H9 (cell line): ENCODE data around the gene NRXN3. TPM values are rescaled to one million over a fixed set of nuclear protein-coding genes. Genes with fewer than 3 reads are reported as not detected.

Experiments used
- DNase-seq: peaks from one replicate; pipeline ENCODE4 v3.0.0-alpha.2; 2017
- H2AFZ ChIP-seq: one replicate; pipeline ENCODE4 v1.6.1; 2013; ENCODE audit warnings: mild to moderate bottlenecking, low read length, control low read depth, moderate library complexity
- H2AK5ac ChIP-seq: 2 replicates; pipeline ENCODE4 v1.6.1; 2013; ENCODE audit warnings: low read length, control low read depth, mixed read lengths; ENCODE audit not compliant: insufficient read length
- H2BK120ac ChIP-seq: one replicate; pipeline ENCODE4 v1.6.1; 2013; ENCODE audit warnings: low read depth, mild to moderate bottlenecking, low read length, control low read depth, inconsistent platforms; ENCODE audit not compliant: poor library complexity, severe bottlenecking
- H2BK12ac ChIP-seq: 2 replicates; pipeline ENCODE4 v1.6.1; 2013; ENCODE audit warnings: low read length, control low read depth, mixed read lengths, low read depth; ENCODE audit not compliant: insufficient read length
- H2BK15ac ChIP-seq: 2 replicates; pipeline ENCODE4 v1.6.1; 2013; ENCODE audit warnings: low read depth, low read length, control low read depth
- H2BK20ac ChIP-seq: one replicate; pipeline ENCODE4 v1.6.1; 2013; ENCODE audit warnings: low read depth, mild to moderate bottlenecking, low read length, control low read depth, inconsistent platforms; ENCODE audit not compliant: poor library complexity, severe bottlenecking
- H2BK5ac ChIP-seq: 2 replicates; pipeline ENCODE4 v1.6.1; 2013; ENCODE audit warnings: low read length, control low read depth, mixed read lengths; ENCODE audit not compliant: insufficient read length
- H3K14ac ChIP-seq: 2 replicates; pipeline ENCODE4 v1.6.1; 2013; ENCODE audit warnings: low read length, control low read depth; ENCODE audit not compliant: insufficient read depth
- H3K18ac ChIP-seq: 2 replicates; pipeline ENCODE4 v1.6.1; 2013; ENCODE audit warnings: low read depth, mild to moderate bottlenecking, mixed read lengths, low read length, control low read depth; ENCODE audit not compliant: insufficient read length
- H3K23ac ChIP-seq: 2 replicates; pipeline ENCODE4 v1.6.1; 2013; ENCODE audit warnings: low read length, control low read depth, mixed read lengths, low read depth; ENCODE audit not compliant: insufficient read length
- H3K23me2 ChIP-seq: 2 replicates; pipeline ENCODE4 v1.6.1; 2013; ENCODE audit warnings: low read depth, mild to moderate bottlenecking, mixed read lengths, low read length, control low read depth; ENCODE audit not compliant: insufficient read length, poor library complexity, severe bottlenecking
- H3K27ac ChIP-seq: 2 replicates; pipeline ENCODE4 v1.5.1; 2013; ENCODE audit warnings: low read length, control low read depth, mixed read lengths, low read depth; ENCODE audit not compliant: insufficient read length
- H3K27me3 ChIP-seq: 2 replicates; pipeline ENCODE4 v1.6.1; 2013; ENCODE audit warnings: low read length, control low read depth, inconsistent platforms; ENCODE audit not compliant: insufficient read depth
- H3K4ac ChIP-seq: 2 replicates; pipeline ENCODE4 v1.6.1; 2013; ENCODE audit warnings: low read depth, mild to moderate bottlenecking, control low read depth, inconsistent platforms, low read length, moderate library complexity
- H3K4me1 ChIP-seq: 2 replicates; pipeline ENCODE4 v1.6.1; 2013; ENCODE audit warnings: low read length, control low read depth, inconsistent platforms; ENCODE audit not compliant: insufficient read depth
- H3K4me2 ChIP-seq: 2 replicates; pipeline ENCODE4 v1.6.1; 2013; ENCODE audit warnings: low read length, control low read depth, mixed read lengths; ENCODE audit not compliant: insufficient read length, insufficient read depth
- H3K56ac ChIP-seq: 2 replicates; pipeline ENCODE4 v1.6.1; 2013; ENCODE audit warnings: low read depth, mild to moderate bottlenecking, mixed read lengths, low read length, control low read depth; ENCODE audit not compliant: insufficient read length
- H3K79me1 ChIP-seq: 2 replicates; pipeline ENCODE4 v1.6.1; 2013; ENCODE audit warnings: low read depth, mild to moderate bottlenecking, moderate library complexity, low read length, control low read depth, inconsistent platforms; ENCODE audit not compliant: insufficient read depth, poor library complexity, severe bottlenecking
- H3K79me2 ChIP-seq: 2 replicates; pipeline ENCODE4 v1.6.1; 2013; ENCODE audit warnings: low read length, control low read depth, inconsistent platforms; ENCODE audit not compliant: insufficient read depth
- H3K9ac ChIP-seq: 2 replicates; pipeline ENCODE4 v1.6.1; 2013; ENCODE audit warnings: low read length, control low read depth, mixed read lengths; ENCODE audit not compliant: insufficient read length; ENCODE audit errors: extremely low read depth
- H3K9me3 ChIP-seq: one replicate; pipeline ENCODE4 v1.6.1; 2013; ENCODE audit warnings: low read depth, low read length, inconsistent platforms; ENCODE audit not compliant: control insufficient read depth
- H3T11ph ChIP-seq: one replicate; pipeline ENCODE4 v1.6.1; 2013; ENCODE audit warnings: mild to moderate bottlenecking, low read length, control low read depth, inconsistent platforms
- H4K20me1 ChIP-seq: one replicate; pipeline ENCODE4 v1.6.1; 2013; ENCODE audit not compliant: control insufficient read depth, insufficient read length, insufficient read depth
- H4K5ac ChIP-seq: 2 replicates; pipeline ENCODE4 v1.6.1; 2013; ENCODE audit warnings: low read depth, mild to moderate bottlenecking, mixed read lengths, low read length, control low read depth; ENCODE audit not compliant: insufficient read length
- H4K8ac ChIP-seq: replicated peaks from 2 replicates; pipeline ENCODE4 v1.6.1; 2013; ENCODE audit warnings: low read length, control low read depth, mixed read lengths, low read depth; ENCODE audit not compliant: insufficient read length
- H4K91ac ChIP-seq: 2 replicates; pipeline ENCODE4 v1.6.1; 2013; ENCODE audit warnings: low read depth, mild to moderate bottlenecking, moderate library complexity, mixed read lengths, low read length, control low read depth; ENCODE audit not compliant: insufficient read length
- H3K27ac Mint-ChIP-seq, 3 experiments: 2 replicates in 2 of 3; 3 replicates in 1 of 3; pipeline ENCODE4 v1.8.0; 2020 to 2021; ENCODE audit warnings: mixed read lengths in 3 of 3, mild to moderate bottlenecking in 1 of 3, moderate library complexity in 1 of 3
- H3K27me3 Mint-ChIP-seq: 2 replicates; pipeline ENCODE4 v1.8.0; 2021; ENCODE audit warnings: low read depth, mild to moderate bottlenecking, moderate library complexity, mixed read lengths
- H3K36me3 Mint-ChIP-seq, 3 experiments: 2 replicates in 2 of 3; 3 replicates in 1 of 3; pipeline ENCODE4 v1.8.0; 2020 to 2021; ENCODE audit warnings: low read depth in 3 of 3, mixed read lengths in 3 of 3; ENCODE audit not compliant: insufficient read depth in 1 of 3
- H3K4me1 Mint-ChIP-seq, 2 experiments: 2 replicates each; pipeline ENCODE4 v1.8.0; 2020; ENCODE audit warnings: mixed read lengths in 2 of 2
- H3K4me3 Mint-ChIP-seq, 2 experiments: 2 replicates in 1 of 2; 3 replicates in 1 of 2; pipeline ENCODE4 v1.8.0; 2020 to 2021; ENCODE audit warnings: mild to moderate bottlenecking in 2 of 2, mixed read lengths in 2 of 2, moderate library complexity in 1 of 2
- H3K9me3 Mint-ChIP-seq, 2 experiments: 2 replicates in 1 of 2; 3 replicates in 1 of 2; pipeline ENCODE4 v1.8.0; 2020; ENCODE audit warnings: mild to moderate bottlenecking in 2 of 2, mixed read lengths in 2 of 2, moderate library complexity in 1 of 2
- WGBS: extraction: QIAGEN DNeasy Blood & Tissue Kit; methylation state at CpG from one replicate; pipeline ENCODE4 v1.1.7; 2013; ENCODE audit warnings: missing lambda C conversion rate, low lambda C conversion rate, mixed read lengths; ENCODE audit not compliant: insufficient read length; ENCODE audit errors: extremely low coverage; 5-methylcytosine and 5-hydroxymethylcytosine counted together
- total RNA-seq: library from RNA; stranded (reverse); gene quantifications from 2 replicates; pipeline ENCODE4 v1.2.1, GENCODE V29; 2021
- TF ChIP-seq, protein P1 (sequence below): fragments of 200-600 bp; sonication (generic); conservative IDR thresholded peaks from 3 replicates; pipeline ENCODE4 v1.8.0; 2021; ENCODE audit warnings: antibody characterized with exemption, mild to moderate bottlenecking

Gene NRXN3
- total RNA-seq, 1 experiment from 2014 or later = 1.8 TPM

DNA sequence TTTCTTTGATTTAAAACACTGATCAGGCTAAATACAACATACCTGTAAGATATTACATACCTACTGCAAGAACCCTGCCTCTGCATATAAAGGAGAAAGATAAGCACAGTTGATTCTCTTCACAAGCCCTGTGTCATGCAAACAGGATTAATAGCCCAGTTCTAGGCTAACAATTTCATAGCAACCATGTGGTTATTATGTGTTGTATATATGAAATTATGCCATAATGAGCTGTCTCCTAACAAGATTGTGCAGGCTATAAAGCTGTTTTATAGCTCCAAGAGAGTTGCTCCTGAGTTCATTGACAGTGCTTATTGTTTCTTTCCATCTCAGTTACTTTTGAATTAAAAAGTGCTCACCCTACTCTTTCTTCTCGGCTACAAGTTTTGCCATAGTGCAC is 1431.9 kb downstream of the NRXN3 start:
- Histone ChIP-seq H3K23me2 (no peaks in the 10 kb centered on the region), H2BK5ac (no peak overlapping the region), H3K18ac (no peak overlapping the region), H2BK20ac (no peak overlapping the region), H3T11ph (no peak overlapping the region), H3K9me3 (no peaks in the 10 kb centered on the region), H3K4me1 (no peaks in the 10 kb centered on the region), H3K14ac (no peak overlapping the region), H2AFZ (no peak overlapping the region), H3K4ac (no peak overlapping the region), H3K27me3 (no peaks in the 10 kb centered on the region), H2BK12ac (no peak overlapping the region), H4K8ac (no peak overlapping the region), H2AK5ac (no peak overlapping the region), H3K4me2 (no peak overlapping the region), H3K79me1 (no peaks in the 10 kb centered on the region), H3K79me2 (no peaks in the 10 kb centered on the region), H2BK120ac (no peak overlapping the region), H3K23ac (no peak overlapping the region), H4K5ac (no peak overlapping the region), H2BK15ac (no peak overlapping the region), H4K91ac (no peak overlapping the region), H3K27ac (no peak overlapping the region), H4K20me1 (no peaks in the 10 kb centered on the region), H3K9ac (no peak overlapping the region), H3K56ac (no peak overlapping the region)
- no peaks in the 10 kb centered on the region for H3K36me3 Mint-ChIP-seq
- TF ChIP-seq, protein P1, sequence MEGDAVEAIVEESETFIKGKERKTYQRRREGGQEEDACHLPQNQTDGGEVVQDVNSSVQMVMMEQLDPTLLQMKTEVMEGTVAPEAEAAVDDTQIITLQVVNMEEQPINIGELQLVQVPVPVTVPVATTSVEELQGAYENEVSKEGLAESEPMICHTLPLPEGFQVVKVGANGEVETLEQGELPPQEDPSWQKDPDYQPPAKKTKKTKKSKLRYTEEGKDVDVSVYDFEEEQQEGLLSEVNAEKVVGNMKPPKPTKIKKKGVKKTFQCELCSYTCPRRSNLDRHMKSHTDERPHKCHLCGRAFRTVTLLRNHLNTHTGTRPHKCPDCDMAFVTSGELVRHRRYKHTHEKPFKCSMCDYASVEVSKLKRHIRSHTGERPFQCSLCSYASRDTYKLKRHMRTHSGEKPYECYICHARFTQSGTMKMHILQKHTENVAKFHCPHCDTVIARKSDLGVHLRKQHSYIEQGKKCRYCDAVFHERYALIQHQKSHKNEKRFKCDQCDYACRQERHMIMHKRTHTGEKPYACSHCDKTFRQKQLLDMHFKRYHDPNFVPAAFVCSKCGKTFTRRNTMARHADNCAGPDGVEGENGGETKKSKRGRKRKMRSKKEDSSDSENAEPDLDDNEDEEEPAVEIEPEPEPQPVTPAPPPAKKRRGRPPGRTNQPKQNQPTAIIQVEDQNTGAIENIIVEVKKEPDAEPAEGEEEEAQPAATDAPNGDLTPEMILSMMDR = no peak
- no peaks in the 10 kb centered on the region for H3K4me1 Mint-ChIP-seq
- H3K27me3 Mint-ChIP-seq = no peaks in the 10 kb centered on the region
- no peak overlapping the region for H3K27ac Mint-ChIP-seq
- no CpG with 5 or more reads among the region's 1 CpG for WGBS
- DNase-seq = no peak
- H3K9me3 Mint-ChIP-seq = no peaks in the 10 kb centered on the region
- no peak overlapping the region for H3K4me3 Mint-ChIP-seq
